AG04449 (cell line): ENCODE results near the gene PPP2R2C.

Source experiments
- CTCF ChIA-PET: fragments of 350-600 bp; formaldehyde crosslinking; extraction: SDS; loops from one replicate; lab custom pipeline; 2021; ENCODE audit warnings: antibody characterized with exemption; lab: Yijun Ruan, JAX
- POLR2A ChIA-PET: fragments of 400-600, 350-600 bp; formaldehyde crosslinking; extraction: SDS; loops from one replicate; lab custom pipeline; 2020; ENCODE audit warnings: antibody characterized with exemption, inconsistent platforms; lab: Yijun Ruan, JAX
- DNase-seq: peaks from one replicate; pipeline ENCODE4 v3.0.0-alpha.2; 2010; ENCODE audit warnings: low read depth, low spot score
- H3K4me3 ChIP-seq: 2 replicates; pipeline ENCODE4 v1.5.1; 2011; ENCODE audit warnings: low read depth, mild to moderate bottlenecking, control low read depth, low read length
- TF ChIP-seq, protein P1 (sequence below): IDR thresholded peaks from one replicate; pipeline ENCODE4 v1.5.1; 2011; ENCODE audit warnings: mild to moderate bottlenecking, moderate library complexity, low read length, control low read depth, inconsistent platforms; ENCODE audit not compliant: insufficient read depth; ENCODE audit errors: missing control alignments

PPP2R2C gene

DNA sequence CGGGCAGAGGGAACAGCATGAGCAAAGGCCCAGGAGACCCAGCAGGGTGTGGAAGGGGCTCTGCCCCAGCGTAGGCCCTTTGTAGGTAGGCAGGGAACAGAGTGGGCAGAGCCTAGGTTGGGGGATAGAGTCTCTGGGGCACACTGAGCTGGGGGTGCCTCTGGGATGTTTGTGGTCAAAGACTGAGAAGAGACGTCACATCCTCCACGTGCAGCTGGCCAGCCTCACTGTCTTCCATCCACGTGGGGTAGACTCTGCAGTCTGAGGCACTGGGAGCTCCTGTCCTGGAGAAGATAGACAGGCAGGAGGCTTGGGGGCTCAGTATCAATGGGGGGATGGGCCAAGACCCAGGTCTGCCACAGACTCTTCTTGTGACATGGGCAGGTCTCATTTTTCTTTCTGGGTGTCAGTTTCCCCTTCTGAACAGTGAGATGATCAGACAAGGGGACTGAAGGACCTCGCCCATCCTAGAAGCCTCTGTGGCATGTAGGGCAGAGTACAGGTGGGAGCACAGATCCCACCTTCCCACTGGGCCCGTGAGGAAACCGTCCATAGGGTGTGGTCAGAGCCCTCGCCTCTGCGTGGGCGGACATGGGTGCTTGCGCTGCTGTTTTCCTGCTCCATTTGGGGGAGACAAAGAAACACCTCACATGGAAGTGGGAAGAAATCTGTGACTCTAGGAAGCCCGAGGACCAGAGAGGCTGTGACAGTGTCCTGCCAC, 179.9 kb downstream of the PPP2R2C start:
- TF ChIP-seq, protein P1, sequence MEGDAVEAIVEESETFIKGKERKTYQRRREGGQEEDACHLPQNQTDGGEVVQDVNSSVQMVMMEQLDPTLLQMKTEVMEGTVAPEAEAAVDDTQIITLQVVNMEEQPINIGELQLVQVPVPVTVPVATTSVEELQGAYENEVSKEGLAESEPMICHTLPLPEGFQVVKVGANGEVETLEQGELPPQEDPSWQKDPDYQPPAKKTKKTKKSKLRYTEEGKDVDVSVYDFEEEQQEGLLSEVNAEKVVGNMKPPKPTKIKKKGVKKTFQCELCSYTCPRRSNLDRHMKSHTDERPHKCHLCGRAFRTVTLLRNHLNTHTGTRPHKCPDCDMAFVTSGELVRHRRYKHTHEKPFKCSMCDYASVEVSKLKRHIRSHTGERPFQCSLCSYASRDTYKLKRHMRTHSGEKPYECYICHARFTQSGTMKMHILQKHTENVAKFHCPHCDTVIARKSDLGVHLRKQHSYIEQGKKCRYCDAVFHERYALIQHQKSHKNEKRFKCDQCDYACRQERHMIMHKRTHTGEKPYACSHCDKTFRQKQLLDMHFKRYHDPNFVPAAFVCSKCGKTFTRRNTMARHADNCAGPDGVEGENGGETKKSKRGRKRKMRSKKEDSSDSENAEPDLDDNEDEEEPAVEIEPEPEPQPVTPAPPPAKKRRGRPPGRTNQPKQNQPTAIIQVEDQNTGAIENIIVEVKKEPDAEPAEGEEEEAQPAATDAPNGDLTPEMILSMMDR: no peak
- no peak for DNase-seq
- ChIA-PET CTCF (no interaction called here), POLR2A (no interaction called here)
- no peak overlapping the region for H3K4me3 ChIP-seq

DNA sequence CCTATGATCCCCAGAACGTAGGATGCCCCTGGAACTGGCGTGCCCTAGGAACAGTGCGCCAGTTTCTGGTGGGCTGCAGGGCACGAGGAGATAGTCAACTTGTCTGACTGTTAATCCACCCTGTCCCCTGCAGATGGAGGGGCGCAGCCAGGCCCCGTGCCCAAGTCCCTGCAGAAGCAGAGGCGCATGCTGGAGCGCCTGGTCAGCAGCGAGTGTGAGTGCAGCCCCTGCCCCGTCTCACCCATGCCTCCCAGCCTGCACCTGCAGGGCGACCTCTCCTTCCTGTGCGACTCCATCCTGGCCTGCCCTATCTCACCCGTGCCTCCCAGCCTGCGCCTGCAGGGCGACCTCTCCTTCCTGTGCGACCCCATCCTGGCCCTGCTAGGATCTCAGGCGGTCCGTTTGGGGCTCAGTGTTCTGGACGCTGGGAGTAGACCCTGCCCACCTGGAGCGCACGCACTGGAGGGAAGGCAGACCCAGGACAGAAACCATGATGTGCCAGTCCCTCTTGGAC, 180.6 kb downstream of the PPP2R2C start:
- no peak for DNase-seq
- TF ChIP-seq, protein P1: no peak
- ChIA-PET CTCF (interaction anchor here (1.1 to 1.5 kb wide), 3 partner anchors 19 to 892 kb away, joined by 4 read pairs; no protein-coding TSS in a partner anchor), POLR2A (no interaction called here)
- H3K4me3 ChIP-seq: no peak overlapping the region

DNA sequence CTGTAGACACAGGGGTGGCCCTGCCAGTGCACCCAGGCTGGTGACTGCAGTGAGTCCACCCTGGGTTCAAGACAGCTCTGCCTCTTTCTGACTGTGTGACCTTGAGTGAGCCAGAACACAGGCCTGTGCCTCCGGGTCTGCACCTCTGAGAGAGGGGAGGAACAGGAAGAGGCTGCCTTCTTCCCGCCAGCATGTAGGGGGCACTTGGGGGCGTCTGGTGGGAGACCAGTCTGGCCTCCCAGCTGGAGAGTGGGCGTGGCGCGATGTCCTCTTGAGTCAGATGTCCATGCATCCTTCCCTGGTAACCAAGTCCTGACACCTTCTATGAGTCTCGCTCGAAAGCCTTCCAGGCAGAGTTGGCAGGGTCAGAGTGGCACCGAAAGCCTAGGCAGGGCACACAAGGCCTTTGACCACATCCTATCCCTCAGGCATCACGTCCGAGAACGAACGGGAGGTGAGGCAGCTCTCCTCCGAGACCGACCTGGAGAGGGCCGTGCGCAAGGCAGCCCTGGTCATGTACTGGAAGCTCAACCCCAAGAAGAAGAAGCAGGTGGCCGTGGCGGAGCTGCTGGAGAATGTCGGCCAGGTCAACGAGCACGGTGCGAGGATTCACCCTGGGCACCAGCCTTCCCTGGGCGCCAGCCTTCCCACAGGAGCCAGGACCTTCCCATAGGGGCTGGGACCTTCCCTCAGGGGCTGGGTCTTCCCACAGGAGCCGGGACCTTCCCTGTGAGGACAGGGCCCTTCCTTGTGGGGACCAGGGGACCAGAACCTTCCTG, 181.5 kb downstream of the PPP2R2C start:
- H3K4me3 ChIP-seq: no peak overlapping the region
- TF ChIP-seq, protein P1: no peak
- DNase-seq: no peak
- ChIA-PET CTCF (interaction anchor here (0.6 to 1.5 kb wide), 4 partner anchors 19 to 891 kb away, joined by 3 to 4 read pairs (median 4); no protein-coding TSS in a partner anchor), POLR2A (no interaction called here)

DNA sequence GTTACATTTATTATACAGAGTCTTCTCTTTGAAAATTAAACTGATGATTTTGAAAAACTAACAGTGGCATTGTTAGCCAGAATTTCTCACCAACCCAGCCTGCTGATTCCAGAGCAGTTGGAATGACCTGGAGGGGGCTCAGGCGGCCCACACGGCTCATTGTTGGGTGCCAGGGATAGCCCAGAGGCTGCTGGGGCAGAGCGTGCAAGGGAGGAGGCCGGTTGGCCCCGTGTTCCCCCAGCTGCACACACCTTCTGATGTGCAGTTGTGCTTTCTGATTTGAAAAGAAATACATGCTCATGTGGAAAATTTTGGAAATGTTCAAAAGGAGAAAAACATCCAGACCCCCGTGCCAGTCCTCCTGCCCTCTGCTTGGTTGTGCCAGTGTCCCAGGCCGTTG, 182.2 kb downstream of the PPP2R2C start:
- TF ChIP-seq, protein P1: no peak
- ChIA-PET POLR2A (no interaction called here), CTCF (interaction anchor here (0.6 to 1.5 kb wide), 2 partner anchors 37 to 40 kb away, joined by 3 to 4 read pairs; no protein-coding TSS in a partner anchor)

DNA sequence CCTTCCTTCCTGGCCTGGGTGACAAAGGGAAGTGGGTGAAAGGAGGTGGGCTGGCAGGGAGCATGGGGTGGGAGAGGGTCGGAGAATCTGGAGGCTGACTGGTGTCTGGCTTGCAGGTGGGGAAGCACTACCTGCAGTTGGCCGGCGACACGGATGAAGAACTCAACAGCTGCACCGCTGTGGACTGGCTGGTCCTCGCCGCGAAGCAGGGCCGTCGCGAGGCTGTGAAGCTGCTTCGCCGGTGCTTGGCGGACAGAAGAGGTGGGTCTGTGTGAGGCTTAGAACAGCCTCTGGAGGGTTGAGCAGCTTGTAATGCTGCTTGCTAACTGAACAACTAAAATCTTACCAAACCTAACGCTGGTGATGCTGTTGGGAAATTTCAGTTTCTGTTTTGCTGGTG, 183.5 kb downstream of the PPP2R2C start:
- H3K4me3 ChIP-seq: no peak overlapping the region
- no peak for DNase-seq
- TF ChIP-seq, protein P1: no peak
- ChIA-PET POLR2A (no interaction called here), CTCF (interaction anchor here (1.5 kb wide), 1 partner anchor 39 kb away, joined by 5 read pairs; no protein-coding TSS in a partner anchor)

More for the DNA sequence above, 182.2 kb downstream of the PPP2R2C start:
- no peak overlapping the region for H3K4me3 ChIP-seq
- no peak for DNase-seq
